Neural cell (in vitro differentiated cells): ENCODE results near the gene NDUFA6.

ENCODE experiments used
- MXI1 ChIP-seq: fragments of 450-650 bp; conservative IDR thresholded peaks from 2 replicates; pipeline ENCODE4 v1.6.1; 2014; ENCODE audit warnings: antibody characterized with exemption, mild to moderate bottlenecking; ENCODE audit not compliant: poor library complexity, severe bottlenecking
- TF ChIP-seq, protein P1 (sequence below): fragments of 450-650 bp; IDR thresholded peaks from 2 replicates; pipeline ENCODE4 v1.5.1; 2014; ENCODE audit warnings: antibody characterized with exemption, mild to moderate bottlenecking, moderate library complexity; ENCODE audit not compliant: poor library complexity, severe bottlenecking

DNA sequence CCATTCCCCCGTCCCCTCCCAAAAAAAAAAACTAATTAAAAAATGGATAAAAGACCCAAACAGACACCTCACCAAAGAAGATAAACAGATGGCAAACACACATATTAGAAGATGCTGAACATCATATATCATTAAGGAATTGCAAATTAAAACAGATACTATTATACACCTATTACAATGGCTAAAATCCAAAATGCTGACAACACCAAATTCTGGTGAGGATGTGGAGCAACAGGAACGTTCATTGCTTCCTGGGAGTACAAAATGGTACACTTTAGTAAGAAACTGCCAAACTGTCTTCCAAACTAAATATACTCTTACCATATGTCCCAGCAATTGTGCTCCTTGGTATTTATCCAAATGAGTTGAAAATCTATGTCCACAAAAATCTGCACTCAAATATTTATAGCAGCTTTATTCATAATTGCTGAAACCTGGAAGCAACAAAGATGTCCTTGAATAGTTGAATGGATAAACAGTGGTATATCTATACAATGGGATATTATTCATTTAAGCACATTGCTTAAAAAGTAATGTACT, 39.9 kb downstream of the NDUFA6 start:
- TF ChIP-seq, protein P1, sequence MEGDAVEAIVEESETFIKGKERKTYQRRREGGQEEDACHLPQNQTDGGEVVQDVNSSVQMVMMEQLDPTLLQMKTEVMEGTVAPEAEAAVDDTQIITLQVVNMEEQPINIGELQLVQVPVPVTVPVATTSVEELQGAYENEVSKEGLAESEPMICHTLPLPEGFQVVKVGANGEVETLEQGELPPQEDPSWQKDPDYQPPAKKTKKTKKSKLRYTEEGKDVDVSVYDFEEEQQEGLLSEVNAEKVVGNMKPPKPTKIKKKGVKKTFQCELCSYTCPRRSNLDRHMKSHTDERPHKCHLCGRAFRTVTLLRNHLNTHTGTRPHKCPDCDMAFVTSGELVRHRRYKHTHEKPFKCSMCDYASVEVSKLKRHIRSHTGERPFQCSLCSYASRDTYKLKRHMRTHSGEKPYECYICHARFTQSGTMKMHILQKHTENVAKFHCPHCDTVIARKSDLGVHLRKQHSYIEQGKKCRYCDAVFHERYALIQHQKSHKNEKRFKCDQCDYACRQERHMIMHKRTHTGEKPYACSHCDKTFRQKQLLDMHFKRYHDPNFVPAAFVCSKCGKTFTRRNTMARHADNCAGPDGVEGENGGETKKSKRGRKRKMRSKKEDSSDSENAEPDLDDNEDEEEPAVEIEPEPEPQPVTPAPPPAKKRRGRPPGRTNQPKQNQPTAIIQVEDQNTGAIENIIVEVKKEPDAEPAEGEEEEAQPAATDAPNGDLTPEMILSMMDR: no peak
- TF ChIP-seq MXI1: no peak
